Measurements from ENCODE around the gene ANAPC15.

DNA sequence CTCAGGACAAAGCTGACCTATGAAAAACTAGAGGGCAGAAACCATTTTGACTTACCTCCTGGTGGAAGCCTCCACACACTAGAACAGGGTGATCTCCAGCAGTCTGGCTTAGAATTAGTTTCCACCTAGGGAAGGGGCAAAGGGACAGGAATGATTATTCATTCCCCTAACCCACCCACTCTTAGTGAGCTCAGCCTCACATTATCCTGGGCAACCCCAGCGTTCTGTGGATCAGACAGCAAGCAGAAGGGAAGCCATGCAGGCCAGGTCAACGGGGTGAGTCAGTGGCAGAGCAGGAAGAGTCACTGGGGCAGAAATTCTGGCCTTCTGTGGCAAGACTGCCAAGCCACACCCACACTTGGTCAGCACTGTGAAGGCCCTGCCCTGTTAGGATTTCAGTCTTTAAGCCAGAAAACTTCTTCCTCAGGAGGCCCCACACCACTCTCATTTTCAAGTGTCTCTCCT is 42.7 kb downstream of the ANAPC15 start:
- TF ChIP-seq POLR2A (IDR thresholded peaks at IDR 0.05), result peak in 1 of 2 donors; percentile 34
- TF ChIP-seq, protein P1, sequence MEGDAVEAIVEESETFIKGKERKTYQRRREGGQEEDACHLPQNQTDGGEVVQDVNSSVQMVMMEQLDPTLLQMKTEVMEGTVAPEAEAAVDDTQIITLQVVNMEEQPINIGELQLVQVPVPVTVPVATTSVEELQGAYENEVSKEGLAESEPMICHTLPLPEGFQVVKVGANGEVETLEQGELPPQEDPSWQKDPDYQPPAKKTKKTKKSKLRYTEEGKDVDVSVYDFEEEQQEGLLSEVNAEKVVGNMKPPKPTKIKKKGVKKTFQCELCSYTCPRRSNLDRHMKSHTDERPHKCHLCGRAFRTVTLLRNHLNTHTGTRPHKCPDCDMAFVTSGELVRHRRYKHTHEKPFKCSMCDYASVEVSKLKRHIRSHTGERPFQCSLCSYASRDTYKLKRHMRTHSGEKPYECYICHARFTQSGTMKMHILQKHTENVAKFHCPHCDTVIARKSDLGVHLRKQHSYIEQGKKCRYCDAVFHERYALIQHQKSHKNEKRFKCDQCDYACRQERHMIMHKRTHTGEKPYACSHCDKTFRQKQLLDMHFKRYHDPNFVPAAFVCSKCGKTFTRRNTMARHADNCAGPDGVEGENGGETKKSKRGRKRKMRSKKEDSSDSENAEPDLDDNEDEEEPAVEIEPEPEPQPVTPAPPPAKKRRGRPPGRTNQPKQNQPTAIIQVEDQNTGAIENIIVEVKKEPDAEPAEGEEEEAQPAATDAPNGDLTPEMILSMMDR (IDR thresholded peaks at IDR 0.05 in 4 of 5, conservative IDR thresholded peaks at IDR 0.05 in 1 of 5), result no peak
